K562 (cell line): ENCODE results near the gene NEDD4L.

Experiments used
- CGGBP1 ChIP-seq: fragments of 250-450 bp; sonication (Bioruptor Pico); IDR thresholded peaks from 2 replicates; pipeline ENCODE4 v1.9.0; 2021; ENCODE audit warnings: mild to moderate bottlenecking
- CREM ChIP-seq: IDR thresholded peaks from 2 replicates; pipeline ENCODE4 v1.6.1; 2014; ENCODE audit warnings: antibody characterized with exemption, low read depth
- CTCF ChIP-seq, 3 experiments: IDR thresholded peaks in 2 of 3; conservative IDR thresholded peaks in 1 of 3; 2 replicates each; pipeline ENCODE4 v1.5.1; 2011 to 2012; ENCODE audit warnings: low read length in 3 of 3, mild to moderate bottlenecking in 3 of 3, control low read depth in 2 of 3, improper control_type of control experiment in 1 of 3, inconsistent platforms in 1 of 3, low read depth in 1 of 3, mixed read lengths in 1 of 3, moderate library complexity in 1 of 3; ENCODE audit not compliant: insufficient read depth in 2 of 3
- E4F1 ChIP-seq: fragments of 250-450 bp; sonication (Bioruptor Pico); IDR thresholded peaks from 2 replicates; pipeline ENCODE4 v1.5.0; 2021; ENCODE audit warnings: mild to moderate bottlenecking, borderline replicate concordance
- ELF4 ChIP-seq: fragments of 450-650 bp; formaldehyde crosslinking; IDR thresholded peaks from 2 replicates; pipeline ENCODE4 v1.4.0; 2022; ENCODE audit warnings: missing genetic modification characterization
- EZH2 ChIP-seq: IDR thresholded peaks from 2 replicates; pipeline ENCODE4 v1.6.1; 2012; ENCODE audit warnings: low read depth, mild to moderate bottlenecking, inconsistent platforms, low read length, borderline replicate concordance
- HCFC1 ChIP-seq: IDR thresholded peaks from 2 replicates; pipeline ENCODE4 v1.6.1; 2012; ENCODE audit warnings: low read depth, low read length, improper control_type of control experiment
- MECOM ChIP-seq: fragments of 250-450 bp; sonication (Bioruptor Pico); IDR thresholded peaks from 2 replicates; pipeline ENCODE4 v1.8.0; 2022; ENCODE audit warnings: inconsistent platforms
- NR2C2 ChIP-seq, 2 experiments: fragments of 200-800 bp in 1 of 2; sonication (Bioruptor generic) in 1 of 2; sonication (generic) in 1 of 2; formaldehyde crosslinking in 1 of 2; IDR thresholded peaks; 2 replicates each; pipeline versions ENCODE4 v1.6.1 to v1.8.0; 2016 to 2022; ENCODE audit warnings: mild to moderate bottlenecking in 1 of 2, missing compliant biosample characterization in 1 of 2, missing genetic modification characterization in 1 of 2, missing genetic modification reagents in 1 of 2
- POLR2B ChIP-seq: fragments of 450-650 bp; IDR thresholded peaks from 2 replicates; pipeline ENCODE4 v1.6.1; 2018; ENCODE audit warnings: low read depth; ENCODE audit not compliant: partially characterized antibody
- RAD21 ChIP-seq, 2 experiments: fragments of 250-450 bp in 1 of 2; fragments of 450-650 bp in 1 of 2; sonication (Bioruptor Pico) in 1 of 2; formaldehyde crosslinking in 1 of 2; IDR thresholded peaks in 1 of 2; conservative IDR thresholded peaks in 1 of 2; 2 replicates each; pipeline versions ENCODE4 v1.4.0 to v1.8.0; 2020 to 2022; ENCODE audit warnings: mild to moderate bottlenecking in 2 of 2, moderate library complexity in 1 of 2
- TCF7L2 ChIP-seq: fragments of 150-350 bp; IDR thresholded peaks from 2 replicates; pipeline ENCODE4 v1.6.1; 2016; ENCODE audit warnings: low read depth, mild to moderate bottlenecking, low read length, moderate library complexity
- ZNF274 ChIP-seq: IDR thresholded peaks from 2 replicates; pipeline ENCODE4 v1.6.1; 2011; ENCODE audit warnings: low read depth, mild to moderate bottlenecking, low read length, moderate library complexity, borderline replicate concordance

- no peak for TF ChIP-seq POLR2B
- TF ChIP-seq E4F1 (CRISPR knock-in tag), result no peak
- TF ChIP-seq TCF7L2, result no peak
- TF ChIP-seq HCFC1, result no peak
- TF ChIP-seq ZNF274, result no peak
- TF ChIP-seq CTCF (IDR thresholded peaks at IDR 0.05 in 2 of 3, conservative IDR thresholded peaks at IDR 0.05 in 1 of 3; ENCODE audit: insufficient read depth in 2 of 3, low read depth in 1 of 3, low read length in 3 of 3), result no peak
- no peak for TF ChIP-seq CGGBP1 (CRISPR knock-in tag)
- TF ChIP-seq CREM, result no peak
- no peak for TF ChIP-seq ELF4 (CRISPR knock-in tag)
- TF ChIP-seq MECOM (CRISPR knock-in tag), result no peak
- no peak for TF ChIP-seq NR2C2 (CRISPR knock-in tag; IDR thresholded peaks at IDR 0.05)
- no peak for TF ChIP-seq NR2C2 (tag; IDR thresholded peaks at IDR 0.05)
- no peak for TF ChIP-seq EZH2
- TF ChIP-seq RAD21 (CRISPR knock-in tag; conservative IDR thresholded peaks at IDR 0.05 in 1 of 2, IDR thresholded peaks at IDR 0.05 in 1 of 2), result no peak
These were observed 38.0 kb upstream of the NEDD4L start for GRCh38 chr18:58005885-58006523.
